ENCODE measurements around the gene MRM2. TPM values are rescaled to one million over a fixed set of nuclear protein-coding genes. Genes with fewer than 3 reads are reported as not detected.

MRM2 gene
- total RNA-seq, 1 experiment from 2014 or later = 93.0 TPM

DNA sequence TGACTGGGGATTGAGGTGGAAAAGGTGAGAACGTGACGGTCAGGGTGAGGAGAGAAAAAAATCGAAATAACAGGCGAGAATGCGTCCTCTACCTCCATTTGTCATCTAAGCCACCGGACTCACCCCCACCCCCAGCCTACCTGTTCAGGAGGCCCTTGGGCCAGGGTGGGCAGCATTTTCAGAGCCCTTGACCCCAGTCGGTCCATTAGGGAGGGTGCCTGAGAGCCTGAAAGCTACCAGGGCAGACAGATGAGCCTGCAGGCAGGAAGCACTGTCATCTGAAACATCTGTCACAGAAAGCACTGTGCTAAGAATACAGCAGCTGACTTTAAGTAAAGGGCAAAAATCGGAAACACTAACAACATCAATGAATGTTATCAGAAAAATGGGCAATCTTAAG lies 56.3 kb downstream of the MRM2 start:
- no peak for DNase-seq (ENCODE audit: low spot score)

Other genes starting within 250 kb of the MRM2 start
- 116 and 121 TPM in 2 replicates for gene MAD1L1, start 9.3 kb downstream of the MRM2 start, total RNA-seq (2014; rRNA removed; shearing (Covaris generic))
- gene NUDT1, start within 50 bp of the MRM2 start, total RNA-seq (2014; rRNA removed; shearing (Covaris generic)) = 162 and 206 TPM in 2 replicates
- 27.7 and 40.2 TPM in 2 replicates for gene SNX8, start 72.2 kb upstream of the MRM2 start, total RNA-seq (2014; rRNA removed; shearing (Covaris generic))
- gene EIF3B, start 112.6 kb upstream of the MRM2 start, total RNA-seq (2014; rRNA removed; shearing (Covaris generic)) = 361 and 382 TPM in 2 replicates
- gene CHST12, start 161.4 kb upstream of the MRM2 start, total RNA-seq (2014; rRNA removed; shearing (Covaris generic)) = 18.8 and 20.6 TPM in 2 replicates
- gene GRIFIN, start 234.2 kb upstream of the MRM2 start, total RNA-seq (2014; rRNA removed; shearing (Covaris generic)) = not detected in 2 replicates